Measurements from ENCODE around the gene KCNH4.
"Not testable (repeated sequence)": the region's sequence is repeated elsewhere in the genome, so short reads cannot be mapped to it uniquely, and the experiment has no call there.

The KCNH4 gene

GRCh38 chr17:42193969-42194899 lies 13.3 kb upstream of the KCNH4 start, which contains the start of gene GHDC:
GHDC (minus strand) TSS chr17:42194494; CDS start chr17:42193581, 913 bp downstream.
- DNase-seq = peak; percentile 68 to 69

GRCh38 chr17:42193216-42193968 lies 12.4 kb upstream of the KCNH4 start:
- DNase-seq = no peak

GRCh38 chr17:42192189-42193126 lies 11.5 kb upstream of the KCNH4 start:
- DNase-seq = no peak

- no peak for DNase-seq
Measured at GRCh38 chr17:42191275-42191608, 10.3 kb upstream of the KCNH4 start.

- no peak for DNase-seq
Measured at GRCh38 chr17:42190491-42191274, 9.7 kb upstream of the KCNH4 start.

- DNase-seq = no peak
Measured at GRCh38 chr17:42189651-42189965, 8.7 kb upstream of the KCNH4 start.

- DNase-seq = no peak
Measured at GRCh38 chr17:42188749-42189650, 8.1 kb upstream of the KCNH4 start.

- DNase-seq = no peak
Measured at GRCh38 chr17:42187833-42188232, 6.9 kb upstream of the KCNH4 start.

- DNase-seq = not testable (repeated sequence)
Measured at GRCh38 chr17:42186191-42186590, 5.2 kb upstream of the KCNH4 start.

- no peak for DNase-seq
Measured at GRCh38 chr17:42185621-42185930, 4.6 kb upstream of the KCNH4 start.

- DNase-seq = no peak
Measured at GRCh38 chr17:42184713-42185620, 4.0 kb upstream of the KCNH4 start, which contains the start of gene HCRT. HCRT (minus strand) TSS chr17:42185452; CDS start chr17:42185365, 87 bp downstream.

- DNase-seq = peak; percentile 53 to 55
Measured at GRCh38 chr17:42183741-42184711, 3.1 kb upstream of the KCNH4 start.

- no peak for DNase-seq
Measured at GRCh38 chr17:42182927-42183734, 2.2 kb upstream of the KCNH4 start.

GRCh38 chr17:42181851-42182207 lies 887 bp upstream of the KCNH4 start:
- no peak for DNase-seq

GRCh38 chr17:42180411-42180921 lies 476 bp downstream of the KCNH4 start:
- DNase-seq = no peak

- no peak for DNase-seq
Measured at GRCh38 chr17:42179911-42180410, 981 bp downstream of the KCNH4 start.

GRCh38 chr17:42179335-42179734 lies 1.6 kb downstream of the KCNH4 start:
- DNase-seq = no peak

Data from activated CD4-positive, alpha-beta T cell treated with anti-CD3 and anti-CD28 coated beads, Interleukin-2, amount 50 U/mL, for 4 hours (primary cell).